Sigmoid colon (tissue), 7 donors: ENCODE measurements around the gene OGFOD2. TPM values are rescaled to one million over a fixed set of nuclear protein-coding genes. Genes with fewer than 3 reads are reported as not detected.
A peak's percentile ranks its signal among the peaks of the same experiment; 100 is the strongest.

ENCODE experiments used
- DNase-seq: peaks from one replicate; pipeline ENCODE4 v3.0.0-alpha.2; 2019
- H3K27ac ChIP-seq, 4 donors: fragments of 200-600 bp; sonication (generic); one replicate each; pipeline ENCODE4 v1.5.1; 2016 to 2019; ENCODE audit warnings: mild to moderate bottlenecking in 1 of 4
- H3K27me3 ChIP-seq, 3 donors: fragments of 200-600 bp; sonication (generic); one replicate each; pipeline ENCODE4 v1.5.1; 2019; ENCODE audit warnings: mild to moderate bottlenecking in 1 of 3
- H3K36me3 ChIP-seq, 4 donors: fragments of 200-600 bp; sonication (generic); one replicate each; pipeline ENCODE4 v1.5.1; 2016 to 2019
- H3K4me1 ChIP-seq, 4 donors: fragments of 200-600 bp; sonication (generic); one replicate each; pipeline ENCODE4 v1.5.1; 2017 to 2019
- H3K4me3 ChIP-seq, 4 donors: fragments of 200-600 bp; sonication (generic); one replicate each; pipeline ENCODE4 v1.5.1; 2017 to 2019; ENCODE audit warnings: mild to moderate bottlenecking in 2 of 4, moderate library complexity in 1 of 4
- H3K9me3 ChIP-seq, 4 donors: fragments of 200-600 bp in 3 of 4; sonication (generic) in 3 of 4; one replicate each; pipeline versions ENCODE4 v1.5.1 to v1.6.1; 2013 to 2019
- CTCF ChIP-seq, 4 experiments: fragments of 450-650 bp in 3 of 4; fragments of 200-600 bp in 1 of 4; IDR thresholded peaks; one replicate each; pipeline ENCODE4 v1.5.1; 2016 to 2019; ENCODE audit warnings: antibody characterized with exemption in 4 of 4, mild to moderate bottlenecking in 3 of 4, moderate library complexity in 2 of 4
- EP300 ChIP-seq, 4 donors: sonication (generic); formaldehyde crosslinking; IDR thresholded peaks; one replicate each; pipeline ENCODE4 v1.6.1; 2017; ENCODE audit warnings: antibody characterized with exemption in 4 of 4
- POLR2A ChIP-seq, 2 donors: fragments of 450-650 bp; IDR thresholded peaks; one replicate each; pipeline ENCODE4 v1.6.1; 2016; ENCODE audit warnings: antibody characterized with exemption in 2 of 2, mild to moderate bottlenecking in 2 of 2, moderate library complexity in 2 of 2
- POLR2AphosphoS5 ChIP-seq, 4 donors: sonication (generic); formaldehyde crosslinking; IDR thresholded peaks; one replicate each; pipeline ENCODE4 v1.6.1; 2017; ENCODE audit warnings: antibody characterized with exemption in 4 of 4
- WGBS, 2 donors: extraction: QIAGEN DNeasy Blood & Tissue Kit; methylation state at CpG; one replicate each; pipeline ENCODE4 v1.1.7; 2013; 5-methylcytosine and 5-hydroxymethylcytosine counted together
- intact Hi-C: fragments of 100-400 bp; cut with DNase I; formaldehyde crosslinking; loops from one replicate; pipeline ENCODE4 v1.15.1; 2023
- polyA plus RNA-seq, 3 donors: library from polyadenylated mRNA; stranded (reverse); fragments of 200-250 nt; gene quantifications; one replicate each; pipeline ENCODE4 v1.2.3, GENCODE V29; 2013
- total RNA-seq, 4 donors: library from RNA; depleted of rRNA; stranded (reverse); fragments of >200 nt; gene quantifications; one replicate each; pipeline ENCODE4 v1.1.0, GENCODE V29; 2016
- donor health status: healthy with polysubstance abuse.
- donor health status: Bipolar disorder and iron deficiency.
- donor health status: healthy.

The OGFOD2 gene
- total and polyA plus RNA-seq, 7 donors, result 8.1 to 26.5 (median 10.2) TPM

DNA sequence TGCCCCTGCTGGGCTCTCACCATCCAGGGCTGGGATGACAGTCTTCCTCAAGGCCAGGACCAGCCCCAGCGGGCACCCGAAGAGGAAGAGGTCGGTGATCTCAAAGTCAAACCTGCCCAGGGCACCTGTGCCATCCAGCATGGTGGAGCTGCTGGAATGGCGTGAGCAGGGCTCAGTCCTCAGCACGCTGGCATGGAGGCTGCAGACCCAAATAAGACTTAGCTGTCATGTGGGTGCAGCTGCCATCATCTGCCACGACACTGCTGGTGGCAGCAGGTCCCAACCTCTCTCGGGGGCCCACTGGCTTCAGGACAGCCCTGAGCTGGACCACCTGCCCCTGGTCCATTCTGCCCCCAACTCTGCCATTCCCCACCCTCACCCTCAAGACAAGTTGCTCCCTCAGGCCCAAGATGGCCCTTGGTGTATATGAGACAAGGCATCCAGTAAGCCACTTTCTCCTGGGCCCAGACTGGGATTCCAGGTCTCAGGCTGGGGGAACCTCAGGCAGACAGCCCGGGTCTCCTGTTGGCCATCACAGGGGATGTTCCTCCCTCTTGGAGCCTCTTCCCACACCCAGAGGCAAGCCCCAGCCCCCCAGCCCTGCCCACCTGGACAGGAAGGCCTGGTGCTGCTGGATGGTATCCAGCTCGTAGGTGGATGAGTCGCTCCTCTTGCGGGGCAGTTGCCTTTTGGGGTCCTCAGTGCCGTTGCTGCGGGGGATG, 19.9 kb downstream of the OGFOD2 start:
- no peak for DNase-seq
- H3K27ac ChIP-seq, result no peak overlapping the region
- H3K27me3 ChIP-seq, result no peaks in the 10 kb centered on the region
- intact Hi-C loops, result no loop called here
- H3K4me3 ChIP-seq, result no peak overlapping the region
- WGBS, 2 donors, result 92 to 93% methylated on average over 13 of the region's 13 CpGs
- no peak for TF ChIP-seq CTCF (IDR thresholded peaks at IDR 0.05)
- TF ChIP-seq POLR2A (IDR thresholded peaks at IDR 0.05), result no peak
- TF ChIP-seq EP300 (IDR thresholded peaks at IDR 0.05), result no peak
- TF ChIP-seq POLR2AphosphoS5 (IDR thresholded peaks at IDR 0.05), result no peak
- peaks cover 0 to 12% (median 0%) of the 10 kb centered on the region in 4 donors for H3K4me1 ChIP-seq
- H3K36me3 ChIP-seq, result peaks cover 0 to 35% (median 4%) of the 10 kb centered on the region in 4 donors
- H3K9me3 ChIP-seq, result no peaks in the 10 kb centered on the region

GRCh38 chr12:122995503-122996187, 20.6 kb downstream of the OGFOD2 start:
- Histone ChIP-seq H3K4me1 (peaks cover 0 to 12% (median 0%) of the 10 kb centered on the region in 4 donors), H3K9me3 (no peaks in the 10 kb centered on the region), H3K36me3 (peaks cover 2 to 34% (median 6%) of the 10 kb centered on the region in 4 donors), H3K27me3 (no peaks in the 10 kb centered on the region), H3K4me3 (no peak overlapping the region), H3K27ac (peak overlapping the region in 1 of 4 donors; percentile 17)
- intact Hi-C loops, result no loop called here
- WGBS, 2 donors, result 86 to 88% methylated on average over 20 of the region's 20 CpGs
- TF ChIP-seq CTCF (IDR thresholded peaks at IDR 0.05) (no peak), POLR2AphosphoS5 (IDR thresholded peaks at IDR 0.05) (no peak), POLR2A (IDR thresholded peaks at IDR 0.05) (no peak), EP300 (IDR thresholded peaks at IDR 0.05) (no peak)
- DNase-seq, result peak; percentile 78

DNA sequence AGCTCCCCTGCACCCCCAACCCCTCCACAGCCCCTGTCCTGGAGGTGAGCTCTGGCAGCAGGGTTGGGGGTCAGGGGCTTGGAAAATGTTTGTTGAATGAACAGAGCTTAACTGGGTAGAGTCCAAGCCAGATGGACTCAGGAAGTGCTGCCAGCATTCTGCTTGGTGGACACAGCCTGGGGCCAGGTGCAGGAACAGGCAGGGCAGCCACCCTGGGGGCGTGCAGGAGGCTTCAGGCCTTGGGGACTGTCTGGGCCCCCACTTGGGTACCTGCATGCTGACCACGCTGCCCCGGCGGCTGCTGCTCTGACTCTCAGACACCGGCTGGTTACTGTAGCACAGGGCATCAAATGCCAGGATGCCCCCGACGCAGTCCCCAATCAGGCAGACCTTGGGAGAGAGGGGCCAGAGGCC, 21.2 kb downstream of the OGFOD2 start:
- intact Hi-C loops, result no loop called here
- WGBS, 2 donors, result 94% methylated on average over 7 of the region's 7 CpGs
- DNase-seq, result no peak
- no peak overlapping the region for H3K4me3 ChIP-seq
- peaks cover 3 to 35% (median 7%) of the 10 kb centered on the region in 4 donors for H3K36me3 ChIP-seq
- H3K9me3 ChIP-seq, result no peaks in the 10 kb centered on the region
- H3K27me3 ChIP-seq, result no peaks in the 10 kb centered on the region
- peaks cover 0 to 12% (median 0%) of the 10 kb centered on the region in 4 donors for H3K4me1 ChIP-seq
- H3K27ac ChIP-seq, result peak overlapping the region in 1 of 4 donors; percentile 17
- no peak for TF ChIP-seq CTCF (IDR thresholded peaks at IDR 0.05)
- TF ChIP-seq POLR2AphosphoS5 (IDR thresholded peaks at IDR 0.05), result no peak

- peaks cover 0 to 12% (median 0%) of the 10 kb centered on the region in 4 donors for H3K4me1 ChIP-seq
- no peak for TF ChIP-seq EP300 (IDR thresholded peaks at IDR 0.05)
- TF ChIP-seq POLR2A (IDR thresholded peaks at IDR 0.05), result no peak
- no peak overlapping the region for H3K27ac ChIP-seq
- DNase-seq, result no peak
- no peak overlapping the region for H3K4me3 ChIP-seq
- H3K27me3 ChIP-seq, result no peaks in the 10 kb centered on the region
- no peaks in the 10 kb centered on the region for H3K9me3 ChIP-seq
- intact Hi-C loops, result no loop called here
- peaks cover 3 to 36% (median 7%) of the 10 kb centered on the region in 4 donors for H3K36me3 ChIP-seq
- 93% methylated on average over 16 of the region's 16 CpGs for WGBS, 2 donors
Measured at GRCh38 chr12:122996621-122997342, 21.7 kb downstream of the OGFOD2 start.
